ENCODE measurements around the gene FADS1.

GRCh38 chr11:61828629-61829407 lies 12.0 kb upstream of the FADS1 start:
- no peak for TF ChIP-seq POLR2AphosphoS5 (IDR thresholded peaks at IDR 0.05; ENCODE audit: low read depth, low read length)
- peak; percentile 48; the same call in 1 of the 2 replicates for TF ChIP-seq POLR2A (IDR thresholded peaks at IDR 0.05; ENCODE audit: low read depth, low read length)

All from GM12892 (cell line).